K562 treated with DMSO at 1 percent for 48 hours (cell line): ENCODE results near the gene IFNA10. TPM values are rescaled to one million over a fixed set of nuclear protein-coding genes. Genes with fewer than 3 reads are reported as not detected.

Experiments
- total RNA-seq: library from RNA; unstranded; fragments of 300-600 nt; gene quantifications from 2 replicates; pipeline ENCODE4 v1.2.3, GENCODE V29; 2022; ENCODE audit warnings: low replicate concordance; ENCODE audit errors: extremely low read depth

The IFNA10 gene
- total RNA-seq: not detected in 2 replicates

GRCh38 chr9:21207043-21207442 lies at the start of gene IFNA10:
TSS of gene IFNA10 (minus strand) at chr9:21207143. CDS start at chr9:21207097, 46 bp downstream.

DNA sequence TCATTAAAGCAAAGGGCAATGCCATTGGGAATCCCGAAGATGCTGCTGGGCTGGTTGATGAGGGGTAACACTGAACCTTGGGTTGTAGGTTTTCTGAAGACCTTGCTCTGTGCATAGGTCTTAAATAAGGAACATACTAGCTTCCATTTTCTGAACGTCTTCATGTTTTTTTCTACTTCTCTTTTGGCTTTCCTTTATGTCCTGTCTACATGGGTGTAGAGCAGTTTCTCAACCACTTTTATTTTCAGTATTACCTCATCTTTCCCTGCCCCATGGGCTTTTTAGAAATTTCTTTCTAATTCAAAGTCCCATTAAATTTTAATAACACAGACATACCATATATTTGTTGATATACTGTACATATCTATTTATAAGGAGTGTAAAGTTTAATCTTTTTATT lies 33.0 kb upstream of the IFNA10 start, which contains the start of gene IFNA14:
TSS of gene IFNA14 (minus strand) at position 95 of the 400 bp plus-strand sequence. CDS start at position 25, 70 bp downstream.

GRCh38 chr9:21228122-21228521 lies 21.2 kb upstream of the IFNA10 start, which contains the start of gene IFNA17:
TSS of gene IFNA17 (minus strand) at chr9:21228222. CDS start at chr9:21228173, 49 bp downstream.

DNA sequence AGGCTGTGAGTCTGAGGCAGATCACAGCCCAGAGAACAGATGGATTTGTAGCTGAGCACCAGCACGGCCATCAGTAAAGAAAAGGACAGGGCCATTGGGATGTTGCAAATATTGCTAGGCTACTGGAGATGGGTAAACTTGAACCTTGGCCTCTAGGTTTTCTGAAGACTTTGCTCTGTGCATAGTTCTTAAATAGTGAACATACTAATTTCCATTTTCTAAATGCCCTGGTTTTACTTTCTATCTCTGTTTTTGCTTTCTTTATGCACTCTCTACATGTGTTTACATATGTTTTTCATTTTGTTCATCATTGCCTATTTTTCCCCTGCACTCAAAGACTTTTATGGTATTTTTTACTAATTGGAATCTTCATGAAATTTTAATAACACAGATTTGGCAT lies 10.3 kb upstream of the IFNA10 start, which contains the start of gene IFNA16:
TSS of gene IFNA16 (minus strand) at position 101 of the 400 bp plus-strand sequence. CDS start at position 95, 6 bp downstream.

GRCh38 chr9:21202105-21202504 lies 4.8 kb downstream of the IFNA10 start, which contains the start of gene IFNA7:
TSS of gene IFNA7 (minus strand) at chr9:21202205. CDS start at chr9:21202165, 40 bp downstream.

DNA sequence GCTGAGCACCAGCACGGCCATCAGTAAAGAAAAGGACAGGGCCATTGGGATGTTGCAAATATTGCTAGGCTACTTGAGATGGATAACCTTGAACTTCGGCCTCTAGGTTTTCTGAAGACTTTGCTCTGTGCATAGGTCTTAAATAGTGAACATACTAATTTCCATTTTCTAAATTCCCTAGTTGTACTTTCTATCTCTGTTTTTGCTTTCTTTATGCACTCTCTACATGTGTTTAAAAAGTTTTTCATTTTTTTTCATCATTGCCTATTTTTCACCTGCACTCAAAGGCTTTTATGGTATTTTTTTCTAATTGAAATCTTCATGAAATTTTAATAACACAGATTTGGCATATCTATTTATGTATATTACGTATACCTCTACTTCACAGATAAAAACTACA lies 19.5 kb downstream of the IFNA10 start, which contains the start of gene IFNA4:
TSS of gene IFNA4 (minus strand) at position 101 of the 400 bp plus-strand sequence. CDS start at position 45, 56 bp downstream.

DNA sequence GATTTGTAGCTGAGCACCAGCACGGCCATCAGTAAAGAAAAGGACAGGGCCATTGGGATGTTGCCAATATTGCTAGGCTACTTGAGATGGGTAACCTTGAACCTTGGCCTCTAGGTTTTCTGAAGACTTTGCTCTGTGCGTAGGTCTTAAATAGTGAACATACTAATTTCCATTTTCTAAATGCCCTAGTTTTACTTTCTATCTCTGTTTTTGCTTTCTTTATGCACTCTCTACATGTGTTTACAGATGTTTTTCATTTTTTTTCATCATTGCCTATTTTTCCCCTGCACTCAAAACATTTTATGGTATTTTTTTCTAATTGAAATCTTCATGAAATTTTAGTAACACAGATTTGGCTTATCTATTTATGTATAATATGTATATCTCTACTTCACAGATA lies 40.4 kb downstream of the IFNA10 start, which contains the start of gene IFNA21:
TSS of gene IFNA21 (minus strand) at position 101 of the 400 bp plus-strand sequence. CDS start at position 53, 48 bp downstream.

Other genes with a start within 250 kb of the IFNA10 start
- gene HACD4, start 175.5 kb downstream of the IFNA10 start, total RNA-seq: not detected in 2 replicates
- gene IFNB1, start 129.2 kb downstream of the IFNA10 start, total RNA-seq: not detected in 2 replicates
- gene IFNW1, start 65.3 kb downstream of the IFNA10 start, total RNA-seq: not detected in 2 replicates
- gene IFNA21, start 40.5 kb downstream of the IFNA10 start, total RNA-seq: not detected in 2 replicates
- gene IFNA4, start 19.6 kb downstream of the IFNA10 start, total RNA-seq: not detected in 2 replicates
- gene IFNA7, start 4.9 kb downstream of the IFNA10 start, total RNA-seq: not detected in 2 replicates
- gene IFNA16, start 10.2 kb upstream of the IFNA10 start, total RNA-seq: not detected in 2 replicates
- not detected in 2 replicates for gene IFNA17, start 21.1 kb upstream of the IFNA10 start, total RNA-seq
- gene IFNA14, start 32.9 kb upstream of the IFNA10 start, total RNA-seq: not detected in 2 replicates
- gene IFNA5, start 98.2 kb upstream of the IFNA10 start, total RNA-seq: not detected in 2 replicates
- gene KLHL9, start 128.3 kb upstream of the IFNA10 start, total RNA-seq: not detected in 2 replicates
- not detected in 2 replicates for gene IFNA6, start 143.7 kb upstream of the IFNA10 start, total RNA-seq
- gene IFNA13, start 160.9 kb upstream of the IFNA10 start, total RNA-seq: not detected in 2 replicates
- gene IFNA2, start 178.3 kb upstream of the IFNA10 start, total RNA-seq: not detected in 2 replicates
- gene IFNA8, start 202.0 kb upstream of the IFNA10 start, total RNA-seq: not detected in 2 replicates
- gene IFNA1, start 233.3 kb upstream of the IFNA10 start, total RNA-seq: not detected in 2 replicates